ENCODE measurements around the gene CLEC3A. TPM values are rescaled to one million over a fixed set of nuclear protein-coding genes. Genes with fewer than 3 reads are reported as not detected.

Gene CLEC3A
- total and polyA plus RNA-seq, 4 donors: not detected

DNA sequence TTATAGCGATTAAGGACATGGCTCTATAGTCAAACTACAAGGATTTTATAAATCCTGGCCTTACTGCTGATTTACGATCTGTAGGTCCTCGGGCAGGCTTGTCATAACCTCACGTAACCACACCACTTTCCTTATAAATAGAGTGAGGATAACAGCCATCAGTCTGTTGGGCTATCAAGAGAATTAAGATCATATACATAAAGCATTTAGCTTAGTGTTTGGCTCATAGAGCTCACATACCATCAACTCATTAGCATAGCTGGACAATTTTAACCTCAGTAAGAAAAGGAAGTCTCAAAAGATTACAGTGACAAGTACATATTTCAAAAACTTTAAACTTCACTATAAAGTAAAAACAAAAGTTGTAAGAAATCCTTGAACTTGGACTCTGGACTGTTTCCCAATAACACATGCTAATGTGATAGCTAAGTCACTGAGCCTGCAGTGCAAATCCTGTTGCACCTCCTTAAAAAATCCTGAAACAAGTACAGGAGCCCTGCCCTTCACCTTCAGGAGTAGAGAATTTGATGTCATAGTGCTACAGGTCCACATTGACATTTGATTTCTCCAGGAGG lies 20.8 kb upstream of the CLEC3A start:
- peak in 1 of 3 donors; percentile 6 for DNase-seq
- H3K36me3 ChIP-seq (ENCODE audit: control insufficient read depth in 4 of 4, insufficient read depth in 4 of 4, low read length in 4 of 4): no peaks in the 10 kb centered on the region
- H3K27me3 ChIP-seq (ENCODE audit: control insufficient read depth in 3 of 3, insufficient read depth in 3 of 3, low read length in 2 of 3): no peaks in the 10 kb centered on the region
- ATAC-seq (ENCODE audit: insufficient read depth, low FRiP score): no peak
- no peak overlapping the region for H3K27ac ChIP-seq (ENCODE audit: low read depth in 1 of 2, low read length in 1 of 2)
- H3K4me1 ChIP-seq (ENCODE audit: control insufficient read depth in 5 of 5, insufficient read depth in 5 of 5, low read length in 5 of 5): no peaks in the 10 kb centered on the region
- WGBS, 2 donors: 61 to 62% methylated on average over 4 of the region's 4 CpGs
- peaks cover 0 to 1% (median 0%) of the 10 kb centered on the region in 4 donors for H3K9me3 ChIP-seq (ENCODE audit: control insufficient read depth in 4 of 4, insufficient read depth in 3 of 4, low read length in 3 of 4)
- no peak overlapping the region for H3K9ac ChIP-seq (ENCODE audit: insufficient read depth in 1 of 2, low read length in 2 of 2)
- no peak overlapping the region for H3K4me3 ChIP-seq
- TF ChIP-seq, protein P1, sequence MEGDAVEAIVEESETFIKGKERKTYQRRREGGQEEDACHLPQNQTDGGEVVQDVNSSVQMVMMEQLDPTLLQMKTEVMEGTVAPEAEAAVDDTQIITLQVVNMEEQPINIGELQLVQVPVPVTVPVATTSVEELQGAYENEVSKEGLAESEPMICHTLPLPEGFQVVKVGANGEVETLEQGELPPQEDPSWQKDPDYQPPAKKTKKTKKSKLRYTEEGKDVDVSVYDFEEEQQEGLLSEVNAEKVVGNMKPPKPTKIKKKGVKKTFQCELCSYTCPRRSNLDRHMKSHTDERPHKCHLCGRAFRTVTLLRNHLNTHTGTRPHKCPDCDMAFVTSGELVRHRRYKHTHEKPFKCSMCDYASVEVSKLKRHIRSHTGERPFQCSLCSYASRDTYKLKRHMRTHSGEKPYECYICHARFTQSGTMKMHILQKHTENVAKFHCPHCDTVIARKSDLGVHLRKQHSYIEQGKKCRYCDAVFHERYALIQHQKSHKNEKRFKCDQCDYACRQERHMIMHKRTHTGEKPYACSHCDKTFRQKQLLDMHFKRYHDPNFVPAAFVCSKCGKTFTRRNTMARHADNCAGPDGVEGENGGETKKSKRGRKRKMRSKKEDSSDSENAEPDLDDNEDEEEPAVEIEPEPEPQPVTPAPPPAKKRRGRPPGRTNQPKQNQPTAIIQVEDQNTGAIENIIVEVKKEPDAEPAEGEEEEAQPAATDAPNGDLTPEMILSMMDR (IDR thresholded peaks at IDR 0.05; ENCODE audit: control extremely low read depth, extremely low read depth): no peak

DNA sequence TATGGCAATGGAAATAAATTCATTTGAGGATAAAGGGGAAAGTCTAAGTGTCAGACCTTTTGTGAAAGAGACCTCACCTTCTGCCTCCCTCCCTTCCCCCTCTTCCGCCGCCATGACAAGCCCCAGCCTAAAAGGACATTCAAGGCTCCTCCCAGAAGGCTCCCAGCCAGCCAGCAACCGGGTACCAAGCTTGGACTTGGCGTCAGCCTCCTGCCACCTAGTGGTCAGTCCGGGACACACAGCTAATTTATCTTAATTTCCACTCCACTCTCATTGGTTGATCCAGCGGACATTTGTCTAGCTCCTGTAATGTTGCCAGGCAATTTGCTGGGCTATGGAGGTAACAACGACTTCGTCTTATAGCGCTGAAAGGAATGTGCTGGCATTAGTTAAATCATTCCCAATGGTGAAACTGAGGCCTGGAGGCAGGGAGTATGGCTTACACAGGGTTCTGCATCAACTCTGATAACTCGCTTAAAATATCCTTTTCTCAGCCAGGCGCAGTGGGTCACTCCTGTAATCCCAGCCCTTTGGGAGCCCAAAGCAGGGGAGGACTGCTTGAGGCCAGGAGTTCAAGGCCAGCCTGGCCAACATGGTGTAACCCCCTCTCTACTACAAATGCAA lies 19.3 kb upstream of the CLEC3A start:
- peak; percentile 92 for ATAC-seq (ENCODE audit: insufficient read depth, low FRiP score)
- 19 to 20% methylated on average over 11 of the region's 11 CpGs for WGBS, 2 donors
- no peaks in the 10 kb centered on the region for H3K36me3 ChIP-seq (ENCODE audit: control insufficient read depth in 4 of 4, insufficient read depth in 4 of 4, low read length in 4 of 4)

DNA sequence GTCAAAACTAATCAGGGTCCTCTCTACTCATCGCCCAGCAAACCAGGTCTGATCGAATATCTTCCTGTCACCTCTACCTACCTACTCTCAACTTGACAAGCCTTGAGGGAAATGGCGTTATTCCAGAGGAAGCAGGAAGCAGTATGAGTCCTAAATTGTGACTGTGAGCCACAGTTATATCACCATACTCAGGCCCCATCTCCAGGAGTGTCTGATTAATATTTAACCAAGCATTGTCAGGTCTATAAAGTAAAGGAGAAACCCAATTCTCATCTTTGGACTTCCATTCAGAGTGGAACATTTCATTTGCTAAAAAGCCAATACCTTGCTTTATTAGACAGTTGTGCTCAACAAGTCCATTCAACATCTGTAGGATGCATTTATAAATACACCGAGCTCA lies 17.8 kb upstream of the CLEC3A start:
- DNase-seq (no peak), ATAC-seq (ENCODE audit: insufficient read depth, low FRiP score) (no peak)
- 79 to 85% methylated on average over 4 of the region's 4 CpGs for WGBS, 2 donors
- H3K4me1 ChIP-seq (ENCODE audit: control insufficient read depth in 5 of 5, insufficient read depth in 5 of 5, low read length in 5 of 5): peaks cover 0 to 3% (median 0%) of the 10 kb centered on the region in 5 donors
- no peaks in the 10 kb centered on the region for H3K36me3 ChIP-seq (ENCODE audit: control insufficient read depth in 4 of 4, insufficient read depth in 4 of 4, low read length in 4 of 4)
- H3K9me3 ChIP-seq (ENCODE audit: control insufficient read depth in 4 of 4, insufficient read depth in 3 of 4, low read length in 3 of 4): peaks cover 0 to 1% (median 0%) of the 10 kb centered on the region in 4 donors
- TF ChIP-seq, protein P1 (IDR thresholded peaks at IDR 0.05; ENCODE audit: control extremely low read depth, extremely low read depth): no peak
- no peak overlapping the region for H3K4me3 ChIP-seq
- H3K27me3 ChIP-seq (ENCODE audit: control insufficient read depth in 3 of 3, insufficient read depth in 3 of 3, low read length in 2 of 3): no peaks in the 10 kb centered on the region
- no peak overlapping the region for H3K27ac ChIP-seq (ENCODE audit: low read depth in 1 of 2, low read length in 1 of 2)
- no peak overlapping the region for H3K9ac ChIP-seq (ENCODE audit: insufficient read depth in 1 of 2, low read length in 2 of 2)

More for the DNA sequence above, 19.3 kb upstream of the CLEC3A start:
- Histone ChIP-seq H3K27ac (ENCODE audit: low read depth in 1 of 2, low read length in 1 of 2) (no peak overlapping the region), H3K27me3 (ENCODE audit: control insufficient read depth in 3 of 3, insufficient read depth in 3 of 3, low read length in 2 of 3) (no peaks in the 10 kb centered on the region), H3K4me1 (ENCODE audit: control insufficient read depth in 5 of 5, insufficient read depth in 5 of 5, low read length in 5 of 5) (peaks cover 0 to 2% (median 0%) of the 10 kb centered on the region in 5 donors), H3K9ac (ENCODE audit: insufficient read depth in 1 of 2, low read length in 2 of 2) (no peak overlapping the region), H3K4me3 (no peak overlapping the region), H3K9me3 (ENCODE audit: control insufficient read depth in 4 of 4, insufficient read depth in 3 of 4, low read length in 3 of 4) (peaks cover 0 to 1% (median 0%) of the 10 kb centered on the region in 4 donors)
- TF ChIP-seq, protein P1 (IDR thresholded peaks at IDR 0.05; ENCODE audit: control extremely low read depth, extremely low read depth): peak; percentile 28
- DNase-seq: peak; percentile 77 to 86 (median 81)

Data from lung (tissue), 12 donors.